ENCODE results near the gene ANGPTL8. TPM values are rescaled to one million over a fixed set of nuclear protein-coding genes. Genes with fewer than 3 reads are reported as not detected.

The ANGPTL8 gene
- total and polyA plus RNA-seq, 2 of the 13 experiments (the other 11 are each of a cell fraction or from before 2014, with no cell fraction given) = 27.3 to 243 TPM

DNA sequence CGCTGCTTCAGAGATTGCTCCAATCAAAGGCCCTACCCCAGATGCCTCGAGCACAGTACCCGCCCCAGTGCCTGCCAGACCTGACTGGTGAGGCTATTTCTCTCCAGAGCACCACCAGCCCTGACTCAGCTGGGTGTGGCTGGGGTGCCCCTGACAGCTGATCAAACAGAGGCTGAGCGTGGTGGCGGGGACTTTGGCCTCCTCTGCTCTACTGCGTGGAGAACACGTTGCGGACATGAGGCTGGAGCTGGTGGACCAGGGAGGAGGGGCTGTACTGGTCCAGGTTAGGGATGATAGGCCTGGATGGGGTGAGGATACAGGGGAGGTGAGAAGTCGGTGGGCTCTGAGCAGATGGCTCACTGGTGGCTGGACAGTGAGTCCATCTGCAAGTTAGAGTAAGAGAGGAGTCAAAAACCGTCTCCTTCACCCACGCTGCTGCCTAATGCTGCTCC is 26.4 kb downstream of the ANGPTL8 start (continued):
- peak; percentile 46; the same call in 1 of the 2 replicates for TF ChIP-seq ZNF839 (CRISPR knock-in tag; IDR thresholded peaks at IDR 0.05; ENCODE audit: borderline replicate concordance)
- no peak for TF ChIP-seq POLR2AphosphoS2 (IDR thresholded peaks at IDR 0.05; ENCODE audit: low read depth, low read length)
- no peak for TF ChIP-seq ZNF816 (CRISPR knock-in tag; IDR thresholded peaks at IDR 0.05; ENCODE audit: borderline replicate concordance)
- TF ChIP-seq ZNF724P (CRISPR knock-in tag; IDR thresholded peaks at IDR 0.05; ENCODE audit: borderline replicate concordance) = peak; percentile 97
- peak; percentile 96 for TF ChIP-seq PHF5A (CRISPR knock-in tag; IDR thresholded peaks at IDR 0.05; ENCODE audit: low read depth, unreplicated experiment)
- TF ChIP-seq KAT2B (IDR thresholded peaks at IDR 0.05; ENCODE audit: borderline replicate concordance, low read depth, low read length) = no peak
- TF ChIP-seq BHLHE40 (IDR thresholded peaks at IDR 0.05; ENCODE audit: low read length) = peak; percentile 79
- no peak for TF ChIP-seq FLYWCH1 (CRISPR knock-in tag; IDR thresholded peaks at IDR 0.05)
- TF ChIP-seq, protein P1, sequence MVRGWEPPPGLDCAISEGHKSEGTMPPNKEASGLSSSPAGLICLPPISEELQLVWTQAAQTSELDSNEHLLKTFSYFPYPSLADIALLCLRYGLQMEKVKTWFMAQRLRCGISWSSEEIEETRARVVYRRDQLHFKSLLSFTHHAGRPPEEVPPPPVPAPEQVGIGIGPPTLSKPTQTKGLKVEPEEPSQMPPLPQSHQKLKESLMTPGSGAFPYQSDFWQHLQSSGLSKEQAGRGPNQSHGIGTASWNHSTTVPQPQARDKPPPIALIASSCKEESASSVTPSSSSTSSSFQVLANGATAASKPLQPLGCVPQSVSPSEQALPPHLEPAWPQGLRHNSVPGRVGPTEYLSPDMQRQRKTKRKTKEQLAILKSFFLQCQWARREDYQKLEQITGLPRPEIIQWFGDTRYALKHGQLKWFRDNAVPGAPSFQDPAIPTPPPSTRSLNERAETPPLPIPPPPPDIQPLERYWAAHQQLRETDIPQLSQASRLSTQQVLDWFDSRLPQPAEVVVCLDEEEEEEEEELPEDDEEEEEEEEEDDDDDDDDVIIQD (CRISPR knock-in tag; IDR thresholded peaks at IDR 0.05; ENCODE audit: low read depth) = peak; percentile 82; the same call in 1 of the 2 replicates
- TF ChIP-seq, protein P2, sequence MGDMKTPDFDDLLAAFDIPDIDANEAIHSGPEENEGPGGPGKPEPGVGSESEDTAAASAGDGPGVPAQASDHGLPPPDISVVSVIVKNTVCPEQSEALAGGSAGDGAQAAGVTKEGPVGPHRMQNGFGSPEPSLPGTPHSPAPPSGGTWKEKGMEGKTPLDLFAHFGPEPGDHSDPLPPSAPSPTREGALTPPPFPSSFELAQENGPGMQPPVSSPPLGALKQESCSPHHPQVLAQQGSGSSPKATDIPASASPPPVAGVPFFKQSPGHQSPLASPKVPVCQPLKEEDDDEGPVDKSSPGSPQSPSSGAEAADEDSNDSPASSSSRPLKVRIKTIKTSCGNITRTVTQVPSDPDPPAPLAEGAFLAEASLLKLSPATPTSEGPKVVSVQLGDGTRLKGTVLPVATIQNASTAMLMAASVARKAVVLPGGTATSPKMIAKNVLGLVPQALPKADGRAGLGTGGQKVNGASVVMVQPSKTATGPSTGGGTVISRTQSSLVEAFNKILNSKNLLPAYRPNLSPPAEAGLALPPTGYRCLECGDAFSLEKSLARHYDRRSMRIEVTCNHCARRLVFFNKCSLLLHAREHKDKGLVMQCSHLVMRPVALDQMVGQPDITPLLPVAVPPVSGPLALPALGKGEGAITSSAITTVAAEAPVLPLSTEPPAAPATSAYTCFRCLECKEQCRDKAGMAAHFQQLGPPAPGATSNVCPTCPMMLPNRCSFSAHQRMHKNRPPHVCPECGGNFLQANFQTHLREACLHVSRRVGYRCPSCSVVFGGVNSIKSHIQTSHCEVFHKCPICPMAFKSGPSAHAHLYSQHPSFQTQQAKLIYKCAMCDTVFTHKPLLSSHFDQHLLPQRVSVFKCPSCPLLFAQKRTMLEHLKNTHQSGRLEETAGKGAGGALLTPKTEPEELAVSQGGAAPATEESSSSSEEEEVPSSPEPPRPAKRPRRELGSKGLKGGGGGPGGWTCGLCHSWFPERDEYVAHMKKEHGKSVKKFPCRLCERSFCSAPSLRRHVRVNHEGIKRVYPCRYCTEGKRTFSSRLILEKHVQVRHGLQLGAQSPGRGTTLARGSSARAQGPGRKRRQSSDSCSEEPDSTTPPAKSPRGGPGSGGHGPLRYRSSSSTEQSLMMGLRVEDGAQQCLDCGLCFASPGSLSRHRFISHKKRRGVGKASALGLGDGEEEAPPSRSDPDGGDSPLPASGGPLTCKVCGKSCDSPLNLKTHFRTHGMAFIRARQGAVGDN (CRISPR knock-in tag; IDR thresholded peaks at IDR 0.05) = peak; percentile 100
- 0 out of 2 replicates have a peak, but pooled peaks have one; percentile 74 for TF ChIP-seq ZNF546 (CRISPR knock-in tag; conservative IDR thresholded peaks at IDR 0.05)
- TF ChIP-seq NCOA1 (CRISPR knock-in tag; IDR thresholded peaks at IDR 0.05) = no peak
- TF ChIP-seq ZZZ3 (CRISPR knock-in tag; IDR thresholded peaks at IDR 0.05; ENCODE audit: borderline replicate concordance) = peak; percentile 83; the same call in 1 of the 2 replicates
- TF ChIP-seq ZNF329 (CRISPR knock-in tag; IDR thresholded peaks at IDR 0.05; ENCODE audit: low read depth) = no peak; the same call in 1 of the 2 replicates
- TF ChIP-seq CAMTA2 (CRISPR knock-in tag; IDR thresholded peaks at IDR 0.05; ENCODE audit: borderline replicate concordance) = peak; percentile 76; the same call in 1 of the 2 replicates
- 0 out of 2 replicates have a peak, but pooled peaks have one; percentile 74 for TF ChIP-seq SATB2 (CRISPR knock-in tag; IDR thresholded peaks at IDR 0.05)
- TF ChIP-seq, protein P3, sequence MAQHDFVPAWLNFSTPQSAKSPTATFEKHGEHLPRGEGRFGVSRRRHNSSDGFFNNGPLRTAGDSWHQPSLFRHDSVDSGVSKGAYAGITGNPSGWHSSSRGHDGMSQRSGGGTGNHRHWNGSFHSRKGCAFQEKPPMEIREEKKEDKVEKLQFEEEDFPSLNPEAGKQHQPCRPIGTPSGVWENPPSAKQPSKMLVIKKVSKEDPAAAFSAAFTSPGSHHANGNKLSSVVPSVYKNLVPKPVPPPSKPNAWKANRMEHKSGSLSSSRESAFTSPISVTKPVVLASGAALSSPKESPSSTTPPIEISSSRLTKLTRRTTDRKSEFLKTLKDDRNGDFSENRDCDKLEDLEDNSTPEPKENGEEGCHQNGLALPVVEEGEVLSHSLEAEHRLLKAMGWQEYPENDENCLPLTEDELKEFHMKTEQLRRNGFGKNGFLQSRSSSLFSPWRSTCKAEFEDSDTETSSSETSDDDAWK (CRISPR knock-in tag; IDR thresholded peaks at IDR 0.05) = no peak
- peak; percentile 96 for TF ChIP-seq MED1 (CRISPR knock-in tag; IDR thresholded peaks at IDR 0.05)
- TF ChIP-seq, protein P4, sequence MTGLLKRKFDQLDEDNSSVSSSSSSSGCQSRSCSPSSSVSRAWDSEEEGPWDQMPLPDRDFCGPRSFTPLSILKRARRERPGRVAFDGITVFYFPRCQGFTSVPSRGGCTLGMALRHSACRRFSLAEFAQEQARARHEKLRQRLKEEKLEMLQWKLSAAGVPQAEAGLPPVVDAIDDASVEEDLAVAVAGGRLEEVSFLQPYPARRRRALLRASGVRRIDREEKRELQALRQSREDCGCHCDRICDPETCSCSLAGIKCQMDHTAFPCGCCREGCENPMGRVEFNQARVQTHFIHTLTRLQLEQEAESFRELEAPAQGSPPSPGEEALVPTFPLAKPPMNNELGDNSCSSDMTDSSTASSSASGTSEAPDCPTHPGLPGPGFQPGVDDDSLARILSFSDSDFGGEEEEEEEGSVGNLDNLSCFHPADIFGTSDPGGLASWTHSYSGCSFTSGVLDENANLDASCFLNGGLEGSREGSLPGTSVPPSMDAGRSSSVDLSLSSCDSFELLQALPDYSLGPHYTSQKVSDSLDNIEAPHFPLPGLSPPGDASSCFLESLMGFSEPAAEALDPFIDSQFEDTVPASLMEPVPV (CRISPR knock-in tag; IDR thresholded peaks at IDR 0.05) = peak; percentile 97
- no peak for TF ChIP-seq SMARCE1 (IDR thresholded peaks at IDR 0.05; ENCODE audit: borderline replicate concordance)
- peak; percentile 86; the same call in 1 of the 2 replicates for TF ChIP-seq ZBTB7B (CRISPR knock-in tag; IDR thresholded peaks at IDR 0.05)
- no peak for TF ChIP-seq NBN (conservative IDR thresholded peaks at IDR 0.05)
- no peak for TF ChIP-seq CENPX (CRISPR knock-in tag; IDR thresholded peaks at IDR 0.05)

Measured in HepG2 (cell line).